Left cardiac atrium (tissue), 4 donors: ENCODE measurements around the gene FUT3. TPM values are rescaled to one million over a fixed set of nuclear protein-coding genes. Genes with fewer than 3 reads are reported as not detected.

ENCODE experiments used
- ATAC-seq, 2 donors: fragments of 200-7000 bp; cut with Tn5 transposase; one replicate each; pipeline ENCODE4 v1.9.1; 2020; ENCODE audit warnings: mild to moderate bottlenecking in 2 of 2, moderate library complexity in 2 of 2
- DNase-seq: peaks from one replicate; pipeline ENCODE4 v3.0.0-alpha.2; 2020
- intact Hi-C, 2 donors: fragments of 100-400 bp; cut with DNase I; formaldehyde crosslinking; loops; one replicate each; pipeline versions ENCODE4 v1.14.1 to v1.15.1; 2022 to 2023
- total RNA-seq, 2 donors: library from RNA; stranded (reverse); fragmentation: NEBNext Ultra II Directional; extraction: Animal tissue kit (Norgen Biotek cat#: 25700); gene quantifications; one replicate each; pipeline ENCODE4 v1.2.1, GENCODE V29; 2021
- donor health status: DM: no; HTN: yes; CAD: no.
- donor health status: DM: no; HTN: yes; CAD: no; lungs with severe emphysema.
- donor health status: DM: yes; HTN: yes; CAD: no.
- donor health status: Dilated cardiomyopathy.

FUT3 gene
- total RNA-seq, 2 donors from 2014 or later = not detected

GRCh38 chr19:5793188-5793587, 58.1 kb downstream of the FUT3 start:
- ATAC-seq = no peak
- intact Hi-C loops = no loop called here
- DNase-seq = no peak

Other genes starting within 250 kb of the FUT3 start
- gene SAFB2, start 228.7 kb downstream of the FUT3 start, total RNA-seq = 10 to 100 TPM; 47.7 to 54.7 TPM
- gene SAFB, start 228.4 kb downstream of the FUT3 start, total RNA-seq = 10 to 100 TPM; 51.7 to 63.2 TPM
- gene MICOS13, start 170.9 kb downstream of the FUT3 start, total RNA-seq = 100 to 1,000 TPM; 127 to 142 TPM
- gene HSD11B1L, start 170.4 kb downstream of the FUT3 start, total RNA-seq = 1 to 10 TPM; 4.0 to 4.4 TPM
- 100 to 1,000 TPM; 500 to 504 TPM for gene RPL36, start 161.2 kb downstream of the FUT3 start, total RNA-seq
- 10 to 100 TPM; 51.4 to 57.1 TPM for gene LONP1, start 131.3 kb downstream of the FUT3 start, total RNA-seq
- gene CATSPERD, start 130.8 kb downstream of the FUT3 start, total RNA-seq = not detected
- 1 to 10 TPM in 1 of 2 donors, under 1 TPM in 1; 0.47 to 1.7 TPM for gene PRR22, start 66.7 kb downstream of the FUT3 start, total RNA-seq
- 10 to 100 TPM; 15.3 to 28.2 TPM for gene DUS3L, start 60.3 kb downstream of the FUT3 start, total RNA-seq
- gene NRTN, start 46.4 kb downstream of the FUT3 start, total RNA-seq = 10 to 100 TPM; 28.7 to 29.6 TPM
- not detected for gene FUT6, start 11.7 kb downstream of the FUT3 start, total RNA-seq
- gene FUT5, start 19.1 kb upstream of the FUT3 start, total RNA-seq = not detected
- gene NDUFA11, start 52.3 kb upstream of the FUT3 start, total RNA-seq = 100 to 1,000 TPM; 503 to 537 TPM
- 1 to 10 TPM; 1.9 to 3.3 TPM for gene VMAC, start 53.4 kb upstream of the FUT3 start, total RNA-seq
- 1 to 10 TPM; 6.6 to 6.9 TPM for gene CAPS, start 62.8 kb upstream of the FUT3 start, total RNA-seq
- gene RANBP3, start 126.7 kb upstream of the FUT3 start, total RNA-seq = 10 to 100 TPM; 44.7 to 52.7 TPM